ENCODE measurements around the gene FAM240A.
"Not testable (repeated sequence)": the region's sequence is repeated elsewhere in the genome, so short reads cannot be mapped to it uniquely, and the experiment has no call there.

FAM240A gene

GRCh38 chr3:46587268-46587667, 25.1 kb upstream of the FAM240A start:
- DNase-seq: not testable (repeated sequence)

GRCh38 chr3:46593274-46593862, 19.0 kb upstream of the FAM240A start:
- DNase-seq: peak; percentile 13

GRCh38 chr3:46593979-46594378, 18.3 kb upstream of the FAM240A start:
- no peak for DNase-seq

GRCh38 chr3:46594723-46595122, 17.6 kb upstream of the FAM240A start:
- no peak for DNase-seq

GRCh38 chr3:46595819-46596314, 16.5 kb upstream of the FAM240A start:
- DNase-seq: no peak

- no peak for DNase-seq
These were observed 12.7 kb upstream of the FAM240A start for GRCh38 chr3:46599590-46599989.

GRCh38 chr3:46603446-46604046, 8.8 kb upstream of the FAM240A start:
- no peak for DNase-seq

- no peak for DNase-seq
These were observed 8.2 kb upstream of the FAM240A start for GRCh38 chr3:46604127-46604526.

GRCh38 chr3:46607603-46608028, 4.7 kb upstream of the FAM240A start:
- peak; percentile 25 for DNase-seq

GRCh38 chr3:46609212-46609721, 3.1 kb upstream of the FAM240A start:
- peak; percentile 43 for DNase-seq

- no peak for DNase-seq
These were observed 2.2 kb upstream of the FAM240A start for GRCh38 chr3:46609944-46610722.

GRCh38 chr3:46613313-46614005, 1.1 kb downstream of the FAM240A start:
- no peak for DNase-seq

- DNase-seq: no peak
These were observed 2.1 kb downstream of the FAM240A start for GRCh38 chr3:46614431-46614830.

GRCh38 chr3:46615050-46615775, 2.9 kb downstream of the FAM240A start:
- DNase-seq: no peak

- no peak for DNase-seq
These were observed 3.7 kb downstream of the FAM240A start for GRCh38 chr3:46615976-46616375.

GRCh38 chr3:46617941-46618340, 5.6 kb downstream of the FAM240A start:
- DNase-seq: no peak

GRCh38 chr3:46619845-46620778, 7.8 kb downstream of the FAM240A start:
- DNase-seq: peak; percentile 26

GRCh38 chr3:46624533-46624932, 12.2 kb downstream of the FAM240A start:
- DNase-seq: no peak

GRCh38 chr3:46624975-46625490, 12.7 kb downstream of the FAM240A start:
- no peak for DNase-seq

- DNase-seq: no peak
These were observed 13.7 kb downstream of the FAM240A start for GRCh38 chr3:46626039-46626438.

GRCh38 chr3:46627078-46627477, 14.8 kb downstream of the FAM240A start:
- no peak for DNase-seq
